Fibroblast of pulmonary artery (primary cell): Measurements from ENCODE around the gene EPHA10.

ENCODE experiments used
- DNase-seq: peaks from one replicate; pipeline ENCODE4 v3.0.0-alpha.2; 2010; ENCODE audit warnings: low read depth
- H3K4me3 ChIP-seq: replicated peaks from 2 replicates; pipeline ENCODE4 v1.5.1; 2011; ENCODE audit warnings: low read depth, mild to moderate bottlenecking, control low read depth, low read length, moderate library complexity
- CTCF ChIP-seq: IDR thresholded peaks from 2 replicates; pipeline ENCODE4 v1.5.1; 2011; ENCODE audit warnings: mild to moderate bottlenecking, control low read depth, low read length, inconsistent platforms; ENCODE audit errors: missing control alignments

EPHA10 gene

GRCh38 chr1:37765916-37766664 is 1.2 kb upstream of the EPHA10 start:
- H3K4me3 ChIP-seq = no peak overlapping the region
- DNase-seq = no peak
- TF ChIP-seq CTCF = no peak

- DNase-seq = peak; percentile 60
- no peak for TF ChIP-seq CTCF
- no peak overlapping the region for H3K4me3 ChIP-seq
Measured at GRCh38 chr1:37764414-37764825, 500 bp downstream of the EPHA10 start.

DNA sequence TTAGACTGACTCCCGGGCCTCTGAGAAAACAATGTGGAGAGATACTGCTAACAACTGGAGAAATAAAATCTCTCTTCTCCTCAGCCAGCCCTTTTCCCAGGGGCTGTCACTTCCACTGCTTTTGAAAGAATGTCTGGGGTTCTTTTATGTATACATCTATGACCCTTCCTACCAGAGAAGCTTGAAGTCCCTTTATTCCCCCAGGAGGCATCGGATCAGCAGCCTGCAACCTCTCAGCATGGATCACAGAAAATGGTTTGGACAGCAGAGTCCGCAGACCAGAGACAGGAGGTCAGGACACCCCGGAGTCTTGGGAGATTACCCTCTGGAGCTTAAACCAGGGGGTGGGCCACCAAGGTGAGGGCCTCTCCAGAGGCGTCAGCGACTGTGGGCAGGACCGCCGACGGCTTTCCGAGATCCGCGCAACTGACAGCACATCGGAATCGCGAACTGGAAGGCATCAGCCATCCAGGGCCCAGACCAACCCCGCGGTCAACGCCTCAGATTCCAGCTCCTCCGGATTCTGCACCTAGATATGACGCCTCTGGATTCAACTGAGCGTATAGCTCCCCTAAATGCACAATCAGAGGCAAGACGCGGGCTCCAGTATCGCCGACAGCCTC is 1.0 kb downstream of the EPHA10 start:
- no peak overlapping the region for H3K4me3 ChIP-seq

GRCh38 chr1:37762516-37762915 is 2.4 kb downstream of the EPHA10 start:
- TF ChIP-seq CTCF = no peak
- H3K4me3 ChIP-seq = no peak overlapping the region
- no peak for DNase-seq

More for the DNA sequence above, 1.0 kb downstream of the EPHA10 start:
- TF ChIP-seq CTCF = no peak
- DNase-seq = no peak

DNA sequence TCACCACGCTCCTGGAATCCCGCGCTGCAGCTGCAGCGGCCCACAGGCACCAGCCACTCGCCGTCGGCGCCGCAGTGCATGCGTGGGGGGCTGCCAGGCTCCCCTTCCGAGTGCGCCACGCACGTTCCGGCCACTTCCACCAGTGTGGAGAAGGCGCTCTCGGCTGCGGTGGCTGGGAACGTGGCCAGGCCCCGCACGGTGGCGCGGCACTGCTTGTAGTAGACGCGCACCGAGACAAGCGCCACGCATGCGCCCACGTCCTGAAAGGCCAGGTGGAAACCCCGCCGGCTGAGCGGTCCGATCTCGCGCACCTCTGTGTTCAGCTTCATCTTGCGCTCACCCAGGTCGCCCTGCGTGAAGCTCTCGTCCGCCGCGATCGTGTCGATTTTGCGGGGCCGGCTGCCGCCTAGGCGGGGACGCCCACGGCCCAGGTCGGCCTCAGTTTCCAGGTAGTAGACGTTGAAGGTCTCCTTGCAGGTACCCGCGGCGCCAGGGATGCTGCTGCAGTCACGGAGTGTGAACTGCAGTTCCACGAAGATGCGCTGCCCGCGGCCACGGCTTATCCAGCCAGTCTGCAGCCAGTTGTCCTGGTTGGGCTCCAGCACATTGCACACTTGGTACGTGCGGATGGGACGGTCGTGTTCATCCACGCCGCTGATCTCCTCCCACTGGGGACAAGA is 3.4 kb downstream of the EPHA10 start:
- H3K4me3 ChIP-seq = no peak overlapping the region
- TF ChIP-seq CTCF = no peak
- DNase-seq = no peak

DNA sequence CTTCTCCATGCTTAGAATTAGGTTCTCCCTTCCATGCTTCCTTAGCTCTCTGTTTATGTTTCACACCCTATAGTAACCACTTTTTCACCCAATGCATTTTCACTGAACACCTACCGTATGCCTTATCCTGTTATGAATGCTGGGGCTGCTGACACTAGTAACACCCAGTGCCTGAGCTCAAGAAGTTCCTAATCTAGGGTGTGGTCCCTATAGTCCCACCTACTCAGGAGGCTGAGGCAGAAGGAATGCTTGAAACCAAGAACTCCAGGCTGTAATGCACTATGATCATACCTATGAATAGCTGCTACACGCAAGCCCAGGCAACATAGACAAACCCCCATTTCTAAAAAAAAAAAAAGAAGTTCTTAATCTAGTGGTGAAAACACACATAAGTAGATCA is 5.5 kb downstream of the EPHA10 start:
- no peak for TF ChIP-seq CTCF
- H3K4me3 ChIP-seq = no peak overlapping the region
- no peak for DNase-seq
